GM12878 (cell line): Measurements from ENCODE around the gene BDH1. TPM values are rescaled to one million over a fixed set of nuclear protein-coding genes. Genes with fewer than 3 reads are reported as not detected.

Experiments used
- ATAC-seq: fragments of 200-7000 bp; cut with Tn5 transposase; 3 replicates; pipeline ENCODE4 v1.9.1; 2020; ENCODE audit warnings: mild to moderate bottlenecking, moderate library complexity
- BruUV-seq: library from RNA; stranded (reverse); fragments of 400-500 nt; replicated peaks from 2 replicates; lab custom pipeline; 2021; lab: Mats Ljungman, UMichigan
- CTCF ChIA-PET: fragments of 300-600 bp; sonication (Branson Sonifier 250); formaldehyde crosslinking; extraction: SDS; loops from one replicate; lab custom pipeline; 2021; ENCODE audit warnings: inconsistent platforms; lab: Yijun Ruan, JAX
- POLR2A ChIA-PET: fragments of 350-600 bp; formaldehyde crosslinking; extraction: SDS; loops from one replicate; lab custom pipeline; 2021; ENCODE audit warnings: inconsistent platforms; lab: Charles Lee
- RAD21 ChIA-PET: fragments of 300-600 bp; sonication (Branson Sonifier 250); formaldehyde crosslinking; loops from one replicate; lab custom pipeline; 2023; ENCODE audit warnings: antibody characterized with exemption; ENCODE audit not compliant: unreplicated experiment; lab: Charles Lee
- SMC1A ChIA-PET: fragments of 300-600 bp; sonication (Branson Sonifier 250); formaldehyde crosslinking; loops from one replicate; lab custom pipeline; 2023; ENCODE audit not compliant: unreplicated experiment, uncharacterized antibody; lab: Charles Lee
- DNase-seq: peaks from one replicate; pipeline ENCODE4 v3.0.0-alpha.2; 2011; ENCODE audit warnings: low read depth, low spot score
- FAIRE-seq: peaks from 3 replicates; lab custom pipeline; 2011; peaks lifted over from hg19 to GRCh38; lab: Jason Lieb, UNC
- H2AFZ ChIP-seq: 2 replicates; pipeline ENCODE4 v1.6.0; 2011; ENCODE audit warnings: low read depth, low read length, control low read depth; ENCODE audit not compliant: control insufficient read depth
- H3K27ac ChIP-seq: 2 replicates; pipeline ENCODE4 v1.5.1; 2011; ENCODE audit warnings: control low read depth; ENCODE audit not compliant: control insufficient read depth, insufficient read depth
- H3K27me3 ChIP-seq, 2 experiments: replicated peaks in 1 of 2; 2 replicates each; pipeline versions ENCODE4 v1.6.0 to v1.6.1; 2011; ENCODE audit warnings: low read length in 1 of 2; ENCODE audit not compliant: control insufficient read depth in 2 of 2, insufficient read depth in 2 of 2
- H3K36me3 ChIP-seq, 2 experiments: 2 replicates each; pipeline ENCODE4 v1.5.1; 2011; ENCODE audit warnings: low read length in 1 of 2; ENCODE audit not compliant: control insufficient read depth in 2 of 2, insufficient read depth in 2 of 2
- H3K4me1 ChIP-seq: 2 replicates; pipeline ENCODE4 v1.6.1; 2011; ENCODE audit warnings: mild to moderate bottlenecking, low read length, moderate library complexity, mixed read lengths; ENCODE audit not compliant: control insufficient read depth, insufficient read depth
- H3K4me2 ChIP-seq: 2 replicates; pipeline ENCODE4 v1.6.0; 2011; ENCODE audit warnings: control low read depth; ENCODE audit not compliant: control insufficient read depth, insufficient read depth
- H3K4me3 ChIP-seq: fragments of 200-600 bp; sonication (generic); 2 replicates; pipeline ENCODE4 v1.5.1; 2016
- H3K79me2 ChIP-seq: 2 replicates; pipeline ENCODE4 v1.6.0; 2011; ENCODE audit warnings: low read length; ENCODE audit not compliant: control insufficient read depth, insufficient read depth
- H3K9ac ChIP-seq: 2 replicates; pipeline ENCODE4 v1.8.0; 2011; ENCODE audit warnings: low read length, control low read depth, mixed read lengths; ENCODE audit not compliant: control insufficient read depth, insufficient read depth
- H3K9me3 ChIP-seq: replicated peaks from 3 replicates; pipeline ENCODE4 v1.5.1; 2011; ENCODE audit warnings: mild to moderate bottlenecking, low read length; ENCODE audit not compliant: control insufficient read depth, insufficient read depth
- H4K20me1 ChIP-seq: 2 replicates; pipeline ENCODE4 v1.6.0; 2011; ENCODE audit not compliant: control insufficient read depth, insufficient read depth
- BHLHE40 ChIP-seq, 2 experiments: fragments of 450-650 bp in 1 of 2; IDR thresholded peaks; 2 replicates each; pipeline ENCODE4 v1.6.1; 2011 to 2017; ENCODE audit warnings: low read depth in 2 of 2, borderline replicate concordance in 1 of 2, improper control_type of control experiment in 1 of 2, low read length in 1 of 2, mild to moderate bottlenecking in 1 of 2
- CBX3 ChIP-seq: fragments of 200-600 bp; sonication (generic); IDR thresholded peaks from 2 replicates; pipeline ENCODE4 v1.6.1; 2016; ENCODE audit warnings: low read depth, borderline replicate concordance
- CEBPB ChIP-seq, 2 experiments: fragments of 150-350 bp in 1 of 2; IDR thresholded peaks; 2 replicates each; pipeline ENCODE4 v1.6.1; 2012 to 2014; ENCODE audit warnings: low read depth in 2 of 2, low read length in 2 of 2, borderline replicate concordance in 1 of 2, inconsistent platforms in 1 of 2
- E2F4 ChIP-seq: IDR thresholded peaks from 2 replicates; pipeline ENCODE4 v1.6.1; 2012; ENCODE audit warnings: low read depth, low read length, improper control_type of control experiment
- ETV6 ChIP-seq, 2 experiments: fragments of 450-650 bp in 1 of 2; IDR thresholded peaks in 1 of 2; conservative IDR thresholded peaks in 1 of 2; 2 replicates each; pipeline ENCODE4 v1.6.1; 2014; ENCODE audit warnings: antibody characterized with exemption in 1 of 2, borderline replicate concordance in 1 of 2, low read depth in 1 of 2, mild to moderate bottlenecking in 1 of 2, moderate library complexity in 1 of 2
- FOXK2 ChIP-seq: fragments of 450-650 bp; IDR thresholded peaks from 2 replicates; pipeline ENCODE4 v1.6.1; 2017; ENCODE audit warnings: mild to moderate bottlenecking, moderate library complexity
- FOXM1 ChIP-seq: IDR thresholded peaks from 2 replicates; pipeline ENCODE4 v1.6.1; 2012; ENCODE audit warnings: low read depth, mild to moderate bottlenecking, inconsistent platforms, low read length, moderate library complexity
- IRF5 ChIP-seq: fragments of 450-650 bp; IDR thresholded peaks from 2 replicates; pipeline ENCODE4 v1.6.1; 2017; ENCODE audit warnings: borderline replicate concordance
- JUNB ChIP-seq: IDR thresholded peaks from 2 replicates; pipeline ENCODE4 v1.6.1; 2016; ENCODE audit warnings: antibody characterized with exemption, mild to moderate bottlenecking
- JUND ChIP-seq: IDR thresholded peaks from 2 replicates; pipeline ENCODE4 v1.6.1; 2012; ENCODE audit warnings: low read depth, mild to moderate bottlenecking, low read length, improper control_type of control experiment, moderate library complexity
- KLF5 ChIP-seq: fragments of 450-650 bp; IDR thresholded peaks from 2 replicates; pipeline ENCODE4 v1.6.1; 2014; ENCODE audit warnings: mild to moderate bottlenecking; ENCODE audit not compliant: partially characterized antibody
- MEF2A ChIP-seq: IDR thresholded peaks from 2 replicates; pipeline ENCODE4 v1.6.1; 2011; ENCODE audit warnings: low read depth, mild to moderate bottlenecking, low read length, moderate library complexity; ENCODE audit not compliant: insufficient read depth
- NRF1 ChIP-seq: conservative IDR thresholded peaks from 2 replicates; pipeline ENCODE4 v1.6.1; 2011; ENCODE audit warnings: mild to moderate bottlenecking, low read depth, low read length, improper control_type of control experiment
- PAX8 ChIP-seq: fragments of 450-650 bp; IDR thresholded peaks from 2 replicates; pipeline ENCODE4 v1.6.1; 2017; ENCODE audit warnings: mild to moderate bottlenecking, moderate library complexity
- POLR2AphosphoS2 ChIP-seq: IDR thresholded peaks from 2 replicates; pipeline ENCODE4 v1.6.1; 2011; ENCODE audit warnings: low read depth, mild to moderate bottlenecking, low read length, improper control_type of control experiment, moderate library complexity
- RB1 ChIP-seq: fragments of 450-650 bp; formaldehyde crosslinking; IDR thresholded peaks from 2 replicates; pipeline ENCODE4 v1.6.1; 2017; ENCODE audit warnings: mild to moderate bottlenecking, borderline replicate concordance
- RFX5 ChIP-seq: IDR thresholded peaks from 2 replicates; pipeline ENCODE4 v1.6.1; 2011; ENCODE audit warnings: low read depth, low read length, improper control_type of control experiment
- SMARCA5 ChIP-seq: fragments of 450-650 bp; IDR thresholded peaks from 2 replicates; pipeline ENCODE4 v1.6.1; 2017; ENCODE audit warnings: mild to moderate bottlenecking
- STAT1 ChIP-seq: fragments of 450-650 bp; conservative IDR thresholded peaks from 2 replicates; pipeline ENCODE4 v1.6.1; 2014; ENCODE audit warnings: antibody characterized with exemption, mild to moderate bottlenecking
- TARDBP ChIP-seq: IDR thresholded peaks from 2 replicates; pipeline ENCODE4 v1.6.1; 2016; ENCODE audit warnings: borderline replicate concordance
- YBX1 ChIP-seq: fragments of 450-650 bp; IDR thresholded peaks from 2 replicates; pipeline ENCODE4 v1.6.1; 2016; ENCODE audit warnings: antibody characterized with exemption
- ZBED1 ChIP-seq: IDR thresholded peaks from 2 replicates; pipeline ENCODE4 v1.6.1; 2016; ENCODE audit warnings: borderline replicate concordance
- WGBS: methylation state at CpG from one replicate; pipeline ENCODE4 v1.1.6; 2016; ENCODE audit warnings: low lambda C conversion rate; ENCODE audit not compliant: insufficient replicate concordance, insufficient coverage; ENCODE audit errors: missing lambda C conversion rate; 5-methylcytosine and 5-hydroxymethylcytosine counted together
- in situ Hi-C: fragments of 300-500 bp; cut with MboI; formaldehyde crosslinking; loops from 9 replicates; pipeline ENCODE4 v1.14.3; 2018; ENCODE audit warnings: mixed read lengths
- intact Hi-C: fragments of 100-400 bp; cut with micrococcal nuclease; formaldehyde crosslinking; loops from one replicate; pipeline ENCODE4 v1.14.2; 2022; ENCODE audit not compliant: unreplicated experiment
- polyA plus RNA-seq, 11 experiments: library from polyadenylated mRNA; depleted of rRNA in 4 of 11; unstranded in 6 of 11; stranded (reverse) in 5 of 11; fragments of >200 nt; fragmentation: Nextera tagmentation in 4 of 11; fragmentation: Illumina TruSeq in 1 of 11; extraction: Ambion mirVana in 4 of 11; extraction: Trizol in 1 of 11; gene quantifications; 1 replicate in 1 of 11; 2 replicates in 10 of 11; pipeline versions ENCODE4 v1.2.1 to v1.2.3, GENCODE V29; 2011 to 2016; ENCODE audit warnings: inconsistent platforms in 2 of 11, missing spikeins in 2 of 11, low read depth in 1 of 11
- total RNA-seq, 4 experiments: library from RNA; depleted of rRNA in 3 of 4; stranded (reverse); fragments of >200 nt in 3 of 4; fragmentation: Illumina TruSeq in 1 of 4; extraction: Trizol in 1 of 4; gene quantifications; 2 replicates each; pipeline versions ENCODE4 v1.2.1 to v1.2.3, GENCODE V29; 2013 to 2021
- TF ChIP-seq, protein P1 (sequence below): fragments of 150-350 bp; IDR thresholded peaks from 2 replicates; pipeline ENCODE4 v1.6.1; 2014; ENCODE audit warnings: mild to moderate bottlenecking, low read depth, low read length

The BDH1 gene
- total and polyA plus RNA-seq, 10 of the 15 experiments (the other 5 are each of a cell fraction or from before 2014, with no cell fraction given) = 11.3 to 84.5 (median 60.3) TPM

DNA sequence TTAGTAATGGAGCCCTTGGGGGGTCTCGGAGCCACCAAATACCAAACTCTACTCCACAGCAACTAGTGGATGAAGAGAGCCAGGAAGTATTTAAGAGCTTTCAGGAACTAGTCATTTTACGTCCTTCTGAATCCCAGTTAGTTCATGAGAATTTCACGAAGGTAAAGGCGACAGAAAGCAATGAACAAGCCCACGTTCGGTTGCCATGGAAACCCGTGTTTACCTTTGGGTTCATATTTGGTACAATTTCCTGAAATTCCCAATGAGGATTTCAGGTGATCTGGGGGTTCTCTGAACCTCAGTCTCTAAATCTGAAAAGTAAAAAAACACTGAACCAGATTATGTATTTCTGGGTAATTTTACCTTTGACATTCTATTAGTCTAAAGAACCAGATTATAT is 93.0 kb downstream of the BDH1 start (continued):
- TF ChIP-seq KLF5 (no peak), BHLHE40 (IDR thresholded peaks at IDR 0.05; ENCODE audit: borderline replicate concordance in 1 of 2, low read depth in 2 of 2, low read length in 1 of 2) (no peak), SMARCA5 (no peak), PAX8 (no peak), E2F4 (no peak), YBX1 (no peak), FOXK2 (no peak), STAT1 (no peak), RB1 (no peak), CBX3 (no peak)

- in situ Hi-C loops (no loop called here), intact Hi-C loops (no loop called here)
- Histone ChIP-seq H3K27ac (no peak overlapping the region), H3K9me3 (no peaks in the 10 kb centered on the region; the same call in 2 of the 3 replicates), H3K36me3 (no peaks in the 10 kb centered on the region), H3K9ac (no peak overlapping the region), H3K4me3 (no peak overlapping the region), H2AFZ (no peak overlapping the region), H3K27me3 (no peaks in the 10 kb centered on the region; a peak in 2 of 4 replicates), H3K4me1 (no peaks in the 10 kb centered on the region), H3K79me2 (no peaks in the 10 kb centered on the region), H4K20me1 (no peaks in the 10 kb centered on the region), H3K4me2 (no peak overlapping the region)
- ChIA-PET POLR2A (no interaction called here), CTCF (no interaction called here), SMC1A (no interaction called here), RAD21 (no interaction called here)
- no TSS peak for BruUV-seq
- FAIRE-seq (no peak), DNase-seq (no peak), ATAC-seq (no peak)
- 74% methylated on average over 6 of the region's 6 CpGs for WGBS
- no peak for TF ChIP-seq RFX5
- TF ChIP-seq, protein P1, sequence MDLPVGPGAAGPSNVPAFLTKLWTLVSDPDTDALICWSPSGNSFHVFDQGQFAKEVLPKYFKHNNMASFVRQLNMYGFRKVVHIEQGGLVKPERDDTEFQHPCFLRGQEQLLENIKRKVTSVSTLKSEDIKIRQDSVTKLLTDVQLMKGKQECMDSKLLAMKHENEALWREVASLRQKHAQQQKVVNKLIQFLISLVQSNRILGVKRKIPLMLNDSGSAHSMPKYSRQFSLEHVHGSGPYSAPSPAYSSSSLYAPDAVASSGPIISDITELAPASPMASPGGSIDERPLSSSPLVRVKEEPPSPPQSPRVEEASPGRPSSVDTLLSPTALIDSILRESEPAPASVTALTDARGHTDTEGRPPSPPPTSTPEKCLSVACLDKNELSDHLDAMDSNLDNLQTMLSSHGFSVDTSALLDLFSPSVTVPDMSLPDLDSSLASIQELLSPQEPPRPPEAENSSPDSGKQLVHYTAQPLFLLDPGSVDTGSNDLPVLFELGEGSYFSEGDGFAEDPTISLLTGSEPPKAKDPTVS = no peak
- TF ChIP-seq JUND = no peak
- TF ChIP-seq CEBPB (IDR thresholded peaks at IDR 0.05; ENCODE audit: borderline replicate concordance in 1 of 2, low read depth in 2 of 2, low read length in 2 of 2) = no peak
- no peak for TF ChIP-seq TARDBP
- TF ChIP-seq JUNB = no peak
- no peak for TF ChIP-seq POLR2AphosphoS2
- no peak for TF ChIP-seq NRF1
- TF ChIP-seq ZBED1 = no peak
- TF ChIP-seq FOXM1 = no peak
- TF ChIP-seq ETV6 (conservative IDR thresholded peaks at IDR 0.05 in 1 of 2, IDR thresholded peaks at IDR 0.05 in 1 of 2; ENCODE audit: borderline replicate concordance in 1 of 2, low read depth in 1 of 2) = no peak
- no peak for TF ChIP-seq MEF2A
- no peak for TF ChIP-seq IRF5
Observed at GRCh38 chr3:197460639-197461038, 95.1 kb downstream of the BDH1 start.
